ENCODE results near the gene AGAP1.
"Not testable (repeated sequence)": the region's sequence is repeated elsewhere in the genome, so short reads cannot be mapped to it uniquely, and the experiment has no call there.

The AGAP1 gene

GRCh38 chr2:235946590-235946989, 452.7 kb downstream of the AGAP1 start:
- DNase-seq (ENCODE audit: low read depth): no peak

GRCh38 chr2:235947055-235947454, 453.2 kb downstream of the AGAP1 start:
- not testable (repeated sequence) for DNase-seq (ENCODE audit: low read depth)

GRCh38 chr2:235949567-235950472, 456.0 kb downstream of the AGAP1 start:
- no peak for DNase-seq (ENCODE audit: low read depth)

GRCh38 chr2:235950473-235950809, 456.6 kb downstream of the AGAP1 start:
- DNase-seq (ENCODE audit: low read depth): no peak

GRCh38 chr2:235951493-235951892, 457.6 kb downstream of the AGAP1 start:
- no peak for DNase-seq (ENCODE audit: low read depth)

GRCh38 chr2:235951982-235952381, 458.1 kb downstream of the AGAP1 start:
- peak; percentile 34 for DNase-seq (ENCODE audit: low read depth)

- DNase-seq (ENCODE audit: low read depth): no peak
Measured at GRCh38 chr2:235952714-235953113, 458.9 kb downstream of the AGAP1 start.

GRCh38 chr2:235954281-235954680, 460.4 kb downstream of the AGAP1 start:
- no peak for DNase-seq (ENCODE audit: low read depth)

GRCh38 chr2:235954888-235955480, 461.1 kb downstream of the AGAP1 start:
- no peak for DNase-seq (ENCODE audit: low read depth)

- DNase-seq (ENCODE audit: low read depth): no peak
Measured at GRCh38 chr2:235955664-235956063, 461.8 kb downstream of the AGAP1 start.

GRCh38 chr2:235956281-235956970, 462.6 kb downstream of the AGAP1 start:
- no peak for DNase-seq (ENCODE audit: low read depth)

GRCh38 chr2:235957251-235957650, 463.4 kb downstream of the AGAP1 start:
- DNase-seq (ENCODE audit: low read depth): no peak

- no peak for DNase-seq (ENCODE audit: low read depth)
Measured at GRCh38 chr2:235958221-235958930, 464.5 kb downstream of the AGAP1 start.

- DNase-seq (ENCODE audit: low read depth): no peak
Measured at GRCh38 chr2:235958931-235959410, 465.1 kb downstream of the AGAP1 start.

GRCh38 chr2:235960011-235960715, 466.3 kb downstream of the AGAP1 start:
- no peak for DNase-seq (ENCODE audit: low read depth)

- no peak for DNase-seq (ENCODE audit: low read depth)
Measured at GRCh38 chr2:235960716-235961640, 467.1 kb downstream of the AGAP1 start.

GRCh38 chr2:235961711-235962110, 467.9 kb downstream of the AGAP1 start:
- DNase-seq (ENCODE audit: low read depth): no peak

GRCh38 chr2:235963853-235964577, 470.2 kb downstream of the AGAP1 start:
- DNase-seq (ENCODE audit: low read depth): no peak

GRCh38 chr2:235964787-235965390, 471.0 kb downstream of the AGAP1 start:
- DNase-seq (ENCODE audit: low read depth): no peak
